H1 (cell line): ENCODE results near the gene MPPED2. TPM values are rescaled to one million over a fixed set of nuclear protein-coding genes. Genes with fewer than 3 reads are reported as not detected.

Experiments
- CTCF ChIA-PET: fragments of 300-600 bp; sonication (Branson Sonifier 250); formaldehyde crosslinking; loops from one replicate; lab custom pipeline; 2021; ENCODE audit not compliant: partially characterized antibody; lab: Charles Lee
- POLR2A ChIA-PET: fragments of 300-600 bp; sonication (Branson Sonifier 250); formaldehyde crosslinking; loops from one replicate; lab custom pipeline; 2021; ENCODE audit warnings: inconsistent platforms; ENCODE audit not compliant: partially characterized antibody; lab: Charles Lee
- DNase-seq, 2 experiments: peaks; one replicate each; pipeline versions ENCODE4 v3.0.0 to v3.0.0-alpha.2; 2010 to 2022; ENCODE audit warnings: low spot score in 2 of 2, low read depth in 1 of 2, mixed read lengths in 1 of 2
- FAIRE-seq: peaks from 2 replicates; lab custom pipeline; 2011; peaks lifted over from hg19 to GRCh38; lab: Jason Lieb, UNC
- H2AFZ ChIP-seq: 2 replicates; pipeline ENCODE4 v1.8.1; 2012; ENCODE audit warnings: low read length, inconsistent platforms
- H2AK5ac ChIP-seq: 2 replicates; pipeline ENCODE4 v1.6.1; 2013; ENCODE audit warnings: low read depth, low read length
- H2BK120ac ChIP-seq: replicated peaks from 2 replicates; pipeline ENCODE3; 2013; ENCODE audit warnings: low read depth, low read length, inconsistent platforms
- H2BK12ac ChIP-seq: 2 replicates; pipeline ENCODE4 v1.6.1; 2013; ENCODE audit warnings: low read depth, low read length
- H2BK15ac ChIP-seq: 2 replicates; pipeline ENCODE4 v1.6.1; 2013; ENCODE audit warnings: low read length
- H2BK20ac ChIP-seq: 2 replicates; pipeline ENCODE4 v1.6.1; 2013; ENCODE audit warnings: low read length
- H2BK5ac ChIP-seq: 2 replicates; pipeline ENCODE4 v1.6.1; 2013; ENCODE audit warnings: low read depth, low read length
- H3K14ac ChIP-seq: 2 replicates; pipeline ENCODE4 v1.6.1; 2013; ENCODE audit warnings: inconsistent platforms; ENCODE audit not compliant: insufficient read length
- H3K18ac ChIP-seq: 2 replicates; pipeline ENCODE4 v1.6.1; 2013; ENCODE audit warnings: low read length; ENCODE audit errors: extremely low read depth
- H3K23ac ChIP-seq: 2 replicates; pipeline ENCODE4 v1.6.1; 2013; ENCODE audit warnings: inconsistent platforms; ENCODE audit not compliant: insufficient read length
- H3K23me2 ChIP-seq: 2 replicates; pipeline ENCODE4 v1.6.1; 2013; ENCODE audit warnings: low read depth, low read length
- H3K27ac ChIP-seq: 2 replicates; pipeline ENCODE4 v1.6.1; 2011; ENCODE audit warnings: low read depth, low read length, inconsistent platforms
- H3K27me3 ChIP-seq, 4 experiments: replicated peaks in 1 of 4; 1 replicate in 1 of 4; 2 replicates in 3 of 4; pipeline versions ENCODE4 v1.6.1 to v1.8.1; 2011 to 2013; ENCODE audit warnings: low read length in 3 of 4, mild to moderate bottlenecking in 3 of 4, inconsistent platforms in 2 of 4, mixed read lengths in 2 of 4, moderate library complexity in 1 of 4; ENCODE audit not compliant: control insufficient read depth in 3 of 4, insufficient read depth in 3 of 4; ENCODE audit errors: extremely low read depth in 1 of 4
- H3K36me3 ChIP-seq, 4 experiments: 2 replicates each; pipeline versions ENCODE4 v1.6.1 to v1.8.1; 2011 to 2013; ENCODE audit warnings: mild to moderate bottlenecking in 4 of 4, low read length in 3 of 4, moderate library complexity in 2 of 4, control low read depth in 1 of 4, inconsistent platforms in 1 of 4; ENCODE audit not compliant: insufficient read depth in 4 of 4, control insufficient read depth in 2 of 4
- H3K4ac ChIP-seq: replicated peaks from 2 replicates; pipeline ENCODE3; 2013; ENCODE audit warnings: low read length, low read depth, mixed read lengths, inconsistent platforms; ENCODE audit not compliant: insufficient read length
- H3K4me1 ChIP-seq, 4 experiments: replicated peaks in 1 of 4; 1 replicate in 1 of 4; 2 replicates in 3 of 4; pipeline versions ENCODE4 v1.6.1 to v1.8.1; 2011 to 2013; ENCODE audit warnings: low read length in 3 of 4, inconsistent platforms in 2 of 4, mixed read lengths in 1 of 4; ENCODE audit not compliant: insufficient read depth in 4 of 4, control insufficient read depth in 3 of 4
- H3K4me2 ChIP-seq, 2 experiments: 2 replicates each; pipeline versions ENCODE4 v1.6.1 to v1.8.1; 2011 to 2013; ENCODE audit warnings: low read depth in 2 of 2, low read length in 2 of 2, control low read depth in 1 of 2, inconsistent platforms in 1 of 2, mild to moderate bottlenecking in 1 of 2; ENCODE audit not compliant: insufficient read depth in 1 of 2
- H3K4me3 ChIP-seq, 4 experiments: fragments of 200-600, 300-600 bp in 1 of 4; sonication (generic), shearing (Covaris generic), sonication (Bioruptor Twin) in 1 of 4; 2 replicates each; pipeline versions ENCODE4 v1.5.1 to v1.8.1; 2011 to 2016; ENCODE audit warnings: low read length in 4 of 4, low read depth in 3 of 4, control low read depth in 2 of 4, inconsistent platforms in 2 of 4, mild to moderate bottlenecking in 2 of 4, mixed read lengths in 1 of 4, moderate library complexity in 1 of 4; ENCODE audit not compliant: insufficient read depth in 2 of 4; ENCODE audit errors: extremely low read depth in 1 of 4
- H3K56ac ChIP-seq: replicated peaks from 2 replicates; pipeline ENCODE3; 2013; ENCODE audit warnings: low read depth, mild to moderate bottlenecking, mixed read lengths, low read length, inconsistent platforms; ENCODE audit not compliant: insufficient read length
- H3K79me1 ChIP-seq: 2 replicates; pipeline ENCODE4 v1.6.1; 2013; ENCODE audit warnings: low read depth, low read length, control low read depth
- H3K79me2 ChIP-seq, 2 experiments: 2 replicates each; pipeline versions ENCODE4 v1.6.1 to v1.8.1; 2012 to 2013; ENCODE audit warnings: low read length in 2 of 2, mild to moderate bottlenecking in 2 of 2, inconsistent platforms in 1 of 2; ENCODE audit not compliant: insufficient read depth in 2 of 2, control insufficient read depth in 1 of 2
- H3K9ac ChIP-seq, 4 experiments: replicated peaks in 1 of 4; 1 replicate in 1 of 4; 2 replicates in 3 of 4; pipeline versions ENCODE4 v1.6.1 to v1.8.1; 2011 to 2013; ENCODE audit warnings: low read depth in 3 of 4, low read length in 3 of 4, control low read depth in 2 of 4, mild to moderate bottlenecking in 2 of 4, moderate library complexity in 2 of 4, inconsistent platforms in 1 of 4; ENCODE audit errors: extremely low read depth in 1 of 4
- H3K9me3 ChIP-seq, 2 experiments: 2 replicates each; pipeline versions ENCODE4 v1.6.1 to v1.8.1; 2012 to 2013; ENCODE audit warnings: mild to moderate bottlenecking in 2 of 2, moderate library complexity in 2 of 2, control low read depth in 1 of 2, inconsistent platforms in 1 of 2, low read depth in 1 of 2, low read length in 1 of 2, mixed read lengths in 1 of 2; ENCODE audit not compliant: insufficient read depth in 2 of 2
- H4K20me1 ChIP-seq, 2 experiments: replicated peaks in 1 of 2; 2 replicates each; pipeline versions ENCODE3 to v1.8.1; 2011 to 2013; ENCODE audit warnings: inconsistent platforms in 2 of 2, low read length in 2 of 2, mild to moderate bottlenecking in 1 of 2; ENCODE audit not compliant: insufficient read depth in 2 of 2, control insufficient read depth in 1 of 2
- H4K5ac ChIP-seq: 2 replicates; pipeline ENCODE4 v1.6.1; 2013; ENCODE audit warnings: low read length, low read depth, mixed read lengths, inconsistent platforms; ENCODE audit not compliant: insufficient read length
- H4K8ac ChIP-seq: 2 replicates; pipeline ENCODE4 v1.8.0; 2013; ENCODE audit warnings: mild to moderate bottlenecking, moderate library complexity, low read length, inconsistent platforms; ENCODE audit not compliant: insufficient read depth; ENCODE audit errors: extremely low read depth
- H4K91ac ChIP-seq: replicated peaks from 2 replicates; pipeline ENCODE3; 2013; ENCODE audit warnings: low read length, mixed read lengths, inconsistent platforms; ENCODE audit not compliant: insufficient read length
- BACH1 ChIP-seq: IDR thresholded peaks from 2 replicates; pipeline ENCODE4 v1.6.1; 2012; ENCODE audit warnings: low read length, improper control_type of control experiment
- BRCA1 ChIP-seq: IDR thresholded peaks from 2 replicates; pipeline ENCODE4 v1.6.1; 2012; ENCODE audit warnings: low read depth, low read length, improper control_type of control experiment
- CEBPB ChIP-seq: IDR thresholded peaks from 2 replicates; pipeline ENCODE4 v1.6.1; 2012; ENCODE audit warnings: low read depth, low read length
- CTBP2 ChIP-seq: IDR thresholded peaks from 2 replicates; pipeline ENCODE4 v1.7.0; 2011; ENCODE audit warnings: borderline replicate concordance, mild to moderate bottlenecking, moderate library complexity, mixed read lengths, low read length; ENCODE audit not compliant: insufficient read depth, insufficient read length
- FOSL1 ChIP-seq: IDR thresholded peaks from 2 replicates; pipeline ENCODE4 v1.6.1; 2011; ENCODE audit warnings: mild to moderate bottlenecking, low read depth, low read length, moderate library complexity; ENCODE audit not compliant: insufficient read depth
- JUND ChIP-seq: IDR thresholded peaks from 2 replicates; pipeline ENCODE4 v1.6.1; 2011; ENCODE audit warnings: mild to moderate bottlenecking, improper control_type of control experiment, low read length
- KDM4A ChIP-seq: IDR thresholded peaks from one replicate; pipeline ENCODE4 v1.7.1; 2012; ENCODE audit warnings: low read depth, mild to moderate bottlenecking, moderate library complexity, low read length, inconsistent platforms; ENCODE audit not compliant: severe bottlenecking
- MAFK ChIP-seq: IDR thresholded peaks from 2 replicates; pipeline ENCODE4 v1.6.1; 2012; ENCODE audit warnings: low read depth, mild to moderate bottlenecking, improper control_type of control experiment, low read length
- RNF2 ChIP-seq: fragments of 200-900, 300-1000 bp; sonication (generic); IDR thresholded peaks from 2 replicates; pipeline ENCODE4 v1.7.1; 2016; ENCODE audit warnings: borderline replicate concordance, low read depth, mild to moderate bottlenecking, antibody characterized with exemption, low read length; ENCODE audit not compliant: poor library complexity, severe bottlenecking; ENCODE audit errors: missing control alignments
- RXRA ChIP-seq: IDR thresholded peaks from 2 replicates; pipeline ENCODE4 v1.6.1; 2011; ENCODE audit warnings: low read depth, mild to moderate bottlenecking, low read length, moderate library complexity; ENCODE audit not compliant: insufficient read depth
- SAP30 ChIP-seq: fragments of 300-600 bp; sonication (generic); IDR thresholded peaks from 2 replicates; pipeline ENCODE4 v1.7.1; 2012; ENCODE audit warnings: low read length, moderate library complexity, mild to moderate bottlenecking, inconsistent platforms; ENCODE audit not compliant: insufficient read depth, insufficient replicate concordance
- SP1 ChIP-seq: IDR thresholded peaks from 2 replicates; pipeline ENCODE4 v1.6.1; 2011; ENCODE audit warnings: low read depth, low read length
- TAF1 ChIP-seq: IDR thresholded peaks from 2 replicates; pipeline ENCODE4 v1.6.1; 2011; ENCODE audit warnings: mild to moderate bottlenecking, low read depth, low read length
- TCF12 ChIP-seq: IDR thresholded peaks from 2 replicates; pipeline ENCODE4 v1.6.1; 2011; ENCODE audit warnings: low read depth, mild to moderate bottlenecking, low read length
- WGBS, 2 experiments: shearing (Covaris generic) in 1 of 2; methylation state at CpG; one replicate each; pipeline versions ENCODE4 v1.1.6 to v1.1.7; 2013 to 2015; ENCODE audit warnings: low lambda C conversion rate in 2 of 2, mixed read lengths in 2 of 2, inconsistent platforms in 1 of 2, low coverage in 1 of 2, missing lambda C conversion rate in 1 of 2; ENCODE audit not compliant: insufficient replicate concordance in 2 of 2, insufficient coverage in 1 of 2, insufficient read length in 1 of 2; ENCODE audit errors: extremely low coverage in 1 of 2, missing lambda C conversion rate in 1 of 2; 5-methylcytosine and 5-hydroxymethylcytosine counted together
- polyA plus RNA-seq, 7 experiments: library from polyadenylated mRNA; depleted of rRNA in 3 of 7; stranded (reverse) in 5 of 7; unstranded in 2 of 7; fragments of >200 nt in 5 of 7; fragments of 200-250 nt in 2 of 7; gene quantifications; 1 replicate in 5 of 7; 2 replicates in 1 of 7; 4 replicates in 1 of 7; pipeline versions ENCODE4 v1.2.1 to v1.2.3, GENCODE V29; 2011 to 2013; ENCODE audit warnings: missing spikeins in 2 of 7, mixed read lengths in 2 of 7
- total RNA-seq: library from RNA; stranded (reverse); fragmentation: NEBNext Ultra II Directional; extraction: Animal tissue kit (Norgen Biotek cat#: 25700); gene quantifications from 2 replicates; pipeline ENCODE4 v1.2.1, GENCODE V29; 2021
- TF ChIP-seq, protein P1 (sequence below): IDR thresholded peaks from 2 replicates; pipeline ENCODE4 v1.6.1; 2011; ENCODE audit warnings: low read depth, mild to moderate bottlenecking, low read length; ENCODE audit not compliant: insufficient read depth

Gene MPPED2
- total and polyA plus RNA-seq, 2 of the 8 experiments (the other 6 are each of a cell fraction or from before 2014, with no cell fraction given): 1.3 to 3.5 TPM

DNA sequence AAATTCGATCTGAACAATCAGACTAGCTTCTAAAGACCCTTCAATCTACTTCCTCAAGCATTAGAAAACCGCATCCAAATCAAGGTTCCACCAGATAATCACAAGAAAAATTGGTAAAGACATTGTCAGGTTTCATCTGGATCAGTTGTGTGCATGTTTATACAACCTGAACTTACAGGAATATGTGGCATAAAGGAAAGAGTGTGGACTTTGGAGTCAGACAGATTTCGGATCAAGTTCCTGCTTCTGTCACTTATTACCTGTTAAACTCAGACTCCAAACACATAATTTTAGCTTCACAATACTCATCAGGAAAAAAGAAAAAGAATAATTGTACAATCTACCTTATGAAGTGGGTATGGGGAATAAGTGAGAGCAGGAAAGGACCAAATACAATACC, 80.5 kb downstream of the MPPED2 start:
- H3K4ac ChIP-seq: no peak overlapping the region
- no peak overlapping the region for H2BK12ac ChIP-seq
- H2BK15ac ChIP-seq: no peak overlapping the region
- no peak overlapping the region for H4K5ac ChIP-seq
- no peaks in the 10 kb centered on the region for H3K79me2 ChIP-seq
- H3K27ac ChIP-seq: no peak overlapping the region
- no peak overlapping the region for H2AFZ ChIP-seq
- ChIA-PET CTCF (no interaction called here), POLR2A (no interaction called here)
- no peak for DNase-seq
- H3K56ac ChIP-seq: no peak overlapping the region
- H3K4me2 ChIP-seq: no peak overlapping the region
- no peak overlapping the region for H3K4me3 ChIP-seq
- FAIRE-seq: no peak
- no peak overlapping the region for H3K23ac ChIP-seq
- no peak overlapping the region for H2AK5ac ChIP-seq
- no peak overlapping the region for H3K9ac ChIP-seq
- WGBS, 2 experiments: 93% methylated on average over 3 of the region's 3 CpGs; no CpG with 5 or more reads in 1 of the 2 experiments
- no peaks in the 10 kb centered on the region for H3K27me3 ChIP-seq
- no peak overlapping the region for H3K18ac ChIP-seq
- no peak overlapping the region for H2BK5ac ChIP-seq
- H3K79me1 ChIP-seq: no peaks in the 10 kb centered on the region
- H3K9me3 ChIP-seq: no peaks in the 10 kb centered on the region
- H2BK120ac ChIP-seq: no peak overlapping the region
- H3K36me3 ChIP-seq: no peaks in the 10 kb centered on the region
- H2BK20ac ChIP-seq: no peak overlapping the region
- H3K14ac ChIP-seq: no peak overlapping the region
- H4K8ac ChIP-seq: no peak overlapping the region
- H4K20me1 ChIP-seq: no peaks in the 10 kb centered on the region
- H4K91ac ChIP-seq: no peak overlapping the region
- no peaks in the 10 kb centered on the region for H3K23me2 ChIP-seq
- H3K4me1 ChIP-seq: no peaks in the 10 kb centered on the region; a peak in 1 of 7 replicates
- TF ChIP-seq, protein P1, sequence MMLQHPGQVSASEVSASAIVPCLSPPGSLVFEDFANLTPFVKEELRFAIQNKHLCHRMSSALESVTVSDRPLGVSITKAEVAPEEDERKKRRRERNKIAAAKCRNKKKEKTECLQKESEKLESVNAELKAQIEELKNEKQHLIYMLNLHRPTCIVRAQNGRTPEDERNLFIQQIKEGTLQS: no peak
- TF ChIP-seq TCF12: no peak
- no peak for TF ChIP-seq SAP30
- TF ChIP-seq SP1: no peak
- TF ChIP-seq JUND: no peak
- TF ChIP-seq KDM4A: no peak
- no peak for TF ChIP-seq TAF1
- no peak for TF ChIP-seq BACH1
- TF ChIP-seq CTBP2: no peak
- TF ChIP-seq BRCA1: no peak
- TF ChIP-seq FOSL1: no peak
- TF ChIP-seq RNF2: no peak
- TF ChIP-seq CEBPB: no peak
- TF ChIP-seq MAFK: no peak
- no peak for TF ChIP-seq RXRA
